K562 (cell line): Measurements from ENCODE around the gene FGF5. TPM values are rescaled to one million over a fixed set of nuclear protein-coding genes. Genes with fewer than 3 reads are reported as not detected.

Experiments
- BCOR ChIP-seq: fragments of 450-650 bp; IDR thresholded peaks from 2 replicates; pipeline ENCODE4 v1.6.1; 2016
- CC2D1A ChIP-seq: fragments of 450-650 bp; IDR thresholded peaks from 2 replicates; pipeline ENCODE4 v1.6.1; 2017; ENCODE audit warnings: mild to moderate bottlenecking
- CTBP1 ChIP-seq: fragments of 450-650 bp; IDR thresholded peaks from 2 replicates; pipeline ENCODE4 v1.6.1; 2016; ENCODE audit warnings: borderline replicate concordance
- ERF ChIP-seq: fragments of 450-650 bp; formaldehyde crosslinking; IDR thresholded peaks from 2 replicates; pipeline ENCODE4 v1.4.0; 2020; ENCODE audit warnings: mild to moderate bottlenecking, mixed read lengths
- ETV5 ChIP-seq: sonication (generic); formaldehyde crosslinking; IDR thresholded peaks from 2 replicates; pipeline ENCODE4 v1.4.0; 2020; ENCODE audit warnings: low read depth, mild to moderate bottlenecking, missing genetic modification reagents
- HMGN3 ChIP-seq: IDR thresholded peaks from 2 replicates; pipeline ENCODE4 v1.6.1; 2011; ENCODE audit warnings: borderline replicate concordance, low read depth, mild to moderate bottlenecking, mixed read lengths, low read length; ENCODE audit not compliant: insufficient read length; ENCODE audit errors: extremely low read depth
- KHSRP ChIP-seq: fragments of 450-650 bp; IDR thresholded peaks from 2 replicates; pipeline ENCODE4 v1.6.1; 2017
- MCM2 ChIP-seq: fragments of 450-650 bp; IDR thresholded peaks from 2 replicates; pipeline ENCODE4 v1.6.1; 2017; ENCODE audit warnings: low read depth, mild to moderate bottlenecking
- MIER1 ChIP-seq: fragments of 450-650 bp; IDR thresholded peaks from 2 replicates; pipeline ENCODE4 v1.6.1; 2016; ENCODE audit warnings: antibody characterized with exemption, mild to moderate bottlenecking, low read depth
- MTA2 ChIP-seq: fragments of 450-650 bp; IDR thresholded peaks from 2 replicates; pipeline ENCODE4 v1.6.1; 2016; ENCODE audit warnings: low read depth
- NFE2 ChIP-seq: IDR thresholded peaks from 2 replicates; pipeline ENCODE4 v1.6.1; 2014; ENCODE audit warnings: antibody characterized with exemption, low read depth
- NFIX ChIP-seq: fragments of 250-450 bp; sonication (Bioruptor Pico); IDR thresholded peaks from 2 replicates; pipeline ENCODE4 v1.4.0; 2020; ENCODE audit warnings: low read depth, mild to moderate bottlenecking, moderate library complexity
- PML ChIP-seq: IDR thresholded peaks from 2 replicates; pipeline ENCODE4 v1.6.1; 2012; ENCODE audit warnings: low read length, inconsistent platforms
- RERE ChIP-seq: sonication (generic); formaldehyde crosslinking; IDR thresholded peaks from 2 replicates; pipeline ENCODE4 v1.8.0; 2023; ENCODE audit warnings: missing genetic modification reagents, mild to moderate bottlenecking, borderline replicate concordance
- SIRT6 ChIP-seq: IDR thresholded peaks from one replicate; pipeline ENCODE4 v1.6.1; 2012; ENCODE audit warnings: low read depth, mild to moderate bottlenecking, control low read depth, inconsistent platforms, low read length, moderate library complexity
- SMARCA5 ChIP-seq: fragments of 450-650 bp; IDR thresholded peaks from 2 replicates; pipeline ENCODE4 v1.6.1; 2016
- SMARCB1 ChIP-seq: IDR thresholded peaks from 2 replicates; pipeline ENCODE4 v1.6.1; 2011; ENCODE audit warnings: improper control_type of control experiment, low read depth; ENCODE audit not compliant: insufficient read length
- SMARCC2 ChIP-seq: fragments of 450-650 bp; IDR thresholded peaks from 2 replicates; pipeline ENCODE4 v1.6.1; 2017; ENCODE audit warnings: antibody characterized with exemption, moderate library complexity, mild to moderate bottlenecking, low read depth
- TFAM ChIP-seq: fragments of 250-450 bp; sonication (Bioruptor Pico); conservative IDR thresholded peaks from 2 replicates; pipeline ENCODE4 v1.5.0; 2021; ENCODE audit warnings: mild to moderate bottlenecking, moderate library complexity
- YY1 ChIP-seq, 3 experiments: IDR thresholded peaks; 2 replicates each; pipeline ENCODE4 v1.6.1; 2011; ENCODE audit warnings: low read length in 2 of 3, mild to moderate bottlenecking in 2 of 3, moderate library complexity in 2 of 3, borderline replicate concordance in 1 of 3, control low read depth in 1 of 3, low read depth in 1 of 3; ENCODE audit not compliant: insufficient read depth in 3 of 3, insufficient replicate concordance in 2 of 3, control insufficient read depth in 1 of 3, insufficient read length in 1 of 3; ENCODE audit errors: extremely low read depth in 1 of 3
- ZKSCAN1 ChIP-seq: fragments of 150-350 bp; IDR thresholded peaks from 2 replicates; pipeline ENCODE4 v1.6.1; 2016; ENCODE audit warnings: low read depth, low read length
- ZNF24 ChIP-seq: fragments of 450-650 bp; IDR thresholded peaks from 2 replicates; pipeline ENCODE4 v1.6.1; 2016
- ZNF280A ChIP-seq: fragments of 450-650 bp; IDR thresholded peaks from 2 replicates; pipeline ENCODE4 v1.6.1; 2018; ENCODE audit warnings: mild to moderate bottlenecking, low read depth; ENCODE audit not compliant: partially characterized antibody
- polyA plus RNA-seq, 8 experiments: library from polyadenylated mRNA; depleted of rRNA in 4 of 8; stranded (reverse) in 5 of 8; unstranded in 3 of 8; fragments of >200 nt; fragmentation: Nextera tagmentation in 2 of 8; fragmentation: Illumina TruSeq in 1 of 8; extraction: Ambion mirVana in 2 of 8; extraction: Trizol in 1 of 8; gene quantifications; 2 replicates each; pipeline versions ENCODE4 v1.2.1 to v1.2.3, GENCODE V29; 2011 to 2014; ENCODE audit warnings: inconsistent platforms in 1 of 8, missing spikeins in 1 of 8
- total RNA-seq, 7 experiments: library from RNA; depleted of rRNA in 6 of 7; stranded (reverse); fragments of >200 nt in 6 of 7; fragmentation: Illumina TruSeq in 2 of 7; extraction: Trizol in 2 of 7; gene quantifications; 2 replicates each; pipeline versions ENCODE4 v1.2.1 to v1.2.3, GENCODE V29; 2011 to 2021; ENCODE audit warnings: low replicate concordance in 1 of 7
- TF ChIP-seq, protein P1 (sequence below): IDR thresholded peaks from 2 replicates; pipeline ENCODE4 v1.6.1; 2011; ENCODE audit not compliant: insufficient read length; ENCODE audit errors: extremely low read depth

FGF5 gene
- total and polyA plus RNA-seq, 9 of the 15 experiments (the other 6 are each of a cell fraction or from before 2014, with no cell fraction given), result 0.38 to 2.7 (median 1.1) TPM

DNA sequence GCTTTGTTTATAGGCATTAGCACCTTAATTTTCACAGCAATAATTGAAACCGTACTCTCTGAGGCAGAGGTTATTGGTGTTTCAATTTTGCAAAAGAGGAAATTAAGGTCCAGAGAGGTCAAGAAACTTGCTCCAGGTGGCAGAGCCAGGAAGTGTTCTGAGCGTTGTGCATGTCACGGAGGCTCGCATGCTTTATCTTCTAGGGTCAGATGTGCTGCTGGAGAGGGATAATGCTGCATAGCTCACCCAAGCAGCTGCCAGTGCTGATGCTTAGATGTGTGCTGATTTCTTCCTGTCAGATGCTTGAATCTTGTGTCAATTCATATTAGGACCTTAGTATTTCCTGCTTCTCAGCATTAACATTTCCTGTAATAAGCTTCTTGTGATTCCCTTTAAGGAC lies 13.0 kb upstream of the FGF5 start (continued):
- no peak for TF ChIP-seq RERE (CRISPR knock-in tag)
- peak; percentile 87 for TF ChIP-seq BCOR
- peak; percentile 98 for TF ChIP-seq CTBP1
- TF ChIP-seq SIRT6, result no peak
- 0 out of 2 replicates have a peak, but pooled peaks have one; percentile 32 for TF ChIP-seq MIER1
- peak; percentile 79 for TF ChIP-seq SMARCB1
- TF ChIP-seq, protein P1, sequence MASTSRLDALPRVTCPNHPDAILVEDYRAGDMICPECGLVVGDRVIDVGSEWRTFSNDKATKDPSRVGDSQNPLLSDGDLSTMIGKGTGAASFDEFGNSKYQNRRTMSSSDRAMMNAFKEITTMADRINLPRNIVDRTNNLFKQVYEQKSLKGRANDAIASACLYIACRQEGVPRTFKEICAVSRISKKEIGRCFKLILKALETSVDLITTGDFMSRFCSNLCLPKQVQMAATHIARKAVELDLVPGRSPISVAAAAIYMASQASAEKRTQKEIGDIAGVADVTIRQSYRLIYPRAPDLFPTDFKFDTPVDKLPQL, result no peak
- peak; percentile 98 for TF ChIP-seq PML
- TF ChIP-seq KHSRP, result peak; percentile 71; the same call in 1 of the 2 replicates
- TF ChIP-seq YY1 (IDR thresholded peaks at IDR 0.05; ENCODE audit: borderline replicate concordance in 1 of 3, control insufficient read depth in 1 of 3, extremely low read depth in 1 of 3, insufficient read depth in 3 of 3, insufficient read length in 1 of 3, insufficient replicate concordance in 2 of 3, low read depth in 1 of 3, low read length in 2 of 3), result no peak
- no peak for TF ChIP-seq MCM2
- peak; percentile 52; the same call in 1 of the 2 replicates for TF ChIP-seq ZNF24
- peak; percentile 80 for TF ChIP-seq SMARCC2
- TF ChIP-seq ERF, result no peak
- peak; percentile 84 for TF ChIP-seq HMGN3
- 0 out of 2 replicates have a peak, but pooled peaks have one; percentile 19 for TF ChIP-seq ZKSCAN1
- TF ChIP-seq CC2D1A, result peak; percentile 97; the same call in 1 of the 2 replicates
- TF ChIP-seq ETV5 (CRISPR knock-in tag), result peak; percentile 98
- no peak for TF ChIP-seq TFAM (CRISPR knock-in tag)
- peak; percentile 61; the same call in 1 of the 2 replicates for TF ChIP-seq SMARCA5
- no peak for TF ChIP-seq NFIX (CRISPR knock-in tag)
- TF ChIP-seq ZNF280A, result no peak
- peak; percentile 75 for TF ChIP-seq NFE2
- TF ChIP-seq MTA2, result peak; percentile 98
